GM04503 (cell line): Measurements from ENCODE around the gene LILRB2.
"Not testable (repeated sequence)": the region's sequence is repeated elsewhere in the genome, so short reads cannot be mapped to it uniquely, and the experiment has no call there.

Experiments used
- DNase-seq: peaks from one replicate; pipeline ENCODE4 v3.0.0-alpha.2; 2012; ENCODE audit warnings: low read depth

LILRB2 gene

GRCh38 chr19:54305141-54305540, 24.2 kb upstream of the LILRB2 start:
- DNase-seq = no peak

GRCh38 chr19:54302257-54302656, 21.3 kb upstream of the LILRB2 start:
- DNase-seq = no peak

GRCh38 chr19:54299515-54299914, 18.6 kb upstream of the LILRB2 start:
- no peak for DNase-seq

GRCh38 chr19:54299126-54299498, 18.2 kb upstream of the LILRB2 start:
- no peak for DNase-seq

GRCh38 chr19:54298357-54299125, 17.6 kb upstream of the LILRB2 start:
- DNase-seq = no peak

- DNase-seq = no peak
These were observed 16.9 kb upstream of the LILRB2 start for GRCh38 chr19:54297759-54298305.

- DNase-seq = no peak
These were observed 13.6 kb upstream of the LILRB2 start for GRCh38 chr19:54294539-54294938.

- DNase-seq = not testable (repeated sequence)
These were observed 8.2 kb upstream of the LILRB2 start for GRCh38 chr19:54289160-54289559.

- peak; percentile 20 for DNase-seq
These were observed 6.5 kb upstream of the LILRB2 start for GRCh38 chr19:54287456-54287855.

- not testable (repeated sequence) for DNase-seq
These were observed 5.4 kb upstream of the LILRB2 start for GRCh38 chr19:54286283-54286682.

- not testable (repeated sequence) for DNase-seq
These were observed 4.6 kb upstream of the LILRB2 start for GRCh38 chr19:54285427-54286056.

GRCh38 chr19:54282686-54283470, 2.0 kb upstream of the LILRB2 start:
- no peak for DNase-seq

- not testable (repeated sequence) for DNase-seq
These were observed 792 bp upstream of the LILRB2 start for GRCh38 chr19:54281729-54282075.

GRCh38 chr19:54280441-54280840, 469 bp downstream of the LILRB2 start:
- DNase-seq = not testable (repeated sequence)

- DNase-seq = not testable (repeated sequence)
These were observed 885 bp downstream of the LILRB2 start for GRCh38 chr19:54280025-54280424.

GRCh38 chr19:54279406-54279962, 1.4 kb downstream of the LILRB2 start:
- no peak for DNase-seq

- not testable (repeated sequence) for DNase-seq
These were observed 2.2 kb downstream of the LILRB2 start for GRCh38 chr19:54278571-54279195.

GRCh38 chr19:54278056-54278455, 2.9 kb downstream of the LILRB2 start:
- not testable (repeated sequence) for DNase-seq

- not testable (repeated sequence) for DNase-seq
These were observed 3.7 kb downstream of the LILRB2 start for GRCh38 chr19:54277111-54277615.

- no peak for DNase-seq
These were observed 5.0 kb downstream of the LILRB2 start for GRCh38 chr19:54275951-54276350.

GRCh38 chr19:54274516-54274915, 6.4 kb downstream of the LILRB2 start:
- not testable (repeated sequence) for DNase-seq

GRCh38 chr19:54273821-54274220, 7.1 kb downstream of the LILRB2 start:
- DNase-seq = no peak
